ENCODE measurements around the gene ADAMTS19.

Gene ADAMTS19

DNA sequence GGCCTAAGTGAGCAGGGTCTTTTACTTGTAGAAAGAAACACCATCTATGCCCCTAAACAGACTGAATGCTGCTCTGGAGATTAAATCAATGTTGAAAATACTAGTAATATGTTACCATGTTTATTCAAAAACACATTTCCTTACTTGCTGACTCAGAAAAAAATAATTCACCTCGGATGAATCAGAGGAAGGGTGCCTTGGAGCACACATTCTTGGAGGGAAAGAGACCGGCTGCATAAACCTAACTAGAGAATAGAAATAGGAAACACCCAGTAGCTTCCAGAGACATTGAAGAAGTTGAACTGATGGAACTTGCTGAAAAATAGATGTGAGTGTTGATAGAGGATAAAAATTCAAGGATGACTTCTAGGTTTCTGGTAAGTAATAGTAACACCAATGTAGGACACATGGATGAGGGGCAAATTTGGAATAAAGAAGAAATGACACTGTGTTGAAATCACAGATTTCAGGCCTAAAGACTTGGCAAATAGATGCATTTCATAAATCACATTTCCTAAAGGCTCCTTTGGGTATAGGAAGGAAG is 210.9 kb downstream of the ADAMTS19 start:
- TF ChIP-seq, protein P1, sequence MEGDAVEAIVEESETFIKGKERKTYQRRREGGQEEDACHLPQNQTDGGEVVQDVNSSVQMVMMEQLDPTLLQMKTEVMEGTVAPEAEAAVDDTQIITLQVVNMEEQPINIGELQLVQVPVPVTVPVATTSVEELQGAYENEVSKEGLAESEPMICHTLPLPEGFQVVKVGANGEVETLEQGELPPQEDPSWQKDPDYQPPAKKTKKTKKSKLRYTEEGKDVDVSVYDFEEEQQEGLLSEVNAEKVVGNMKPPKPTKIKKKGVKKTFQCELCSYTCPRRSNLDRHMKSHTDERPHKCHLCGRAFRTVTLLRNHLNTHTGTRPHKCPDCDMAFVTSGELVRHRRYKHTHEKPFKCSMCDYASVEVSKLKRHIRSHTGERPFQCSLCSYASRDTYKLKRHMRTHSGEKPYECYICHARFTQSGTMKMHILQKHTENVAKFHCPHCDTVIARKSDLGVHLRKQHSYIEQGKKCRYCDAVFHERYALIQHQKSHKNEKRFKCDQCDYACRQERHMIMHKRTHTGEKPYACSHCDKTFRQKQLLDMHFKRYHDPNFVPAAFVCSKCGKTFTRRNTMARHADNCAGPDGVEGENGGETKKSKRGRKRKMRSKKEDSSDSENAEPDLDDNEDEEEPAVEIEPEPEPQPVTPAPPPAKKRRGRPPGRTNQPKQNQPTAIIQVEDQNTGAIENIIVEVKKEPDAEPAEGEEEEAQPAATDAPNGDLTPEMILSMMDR (IDR thresholded peaks at IDR 0.05; ENCODE audit: control extremely low read depth, extremely low read depth, low read depth, missing control alignments), result no peak
- no peak for DNase-seq (ENCODE audit: extremely low spot score)
- ChIA-PET POLR2A (no interaction called here), CTCF (no interaction called here)

GRCh38 chr5:129672006-129672405 is 211.9 kb downstream of the ADAMTS19 start:
- CTCF ChIA-PET, result no interaction called here
- no peak for DNase-seq (ENCODE audit: extremely low spot score)
- POLR2A ChIA-PET, result no interaction called here
- TF ChIP-seq, protein P1 (IDR thresholded peaks at IDR 0.05; ENCODE audit: control extremely low read depth, extremely low read depth, low read depth, missing control alignments), result no peak

GRCh38 chr5:129679671-129680070 is 219.6 kb downstream of the ADAMTS19 start:
- POLR2A ChIA-PET, result no interaction called here
- CTCF ChIA-PET, result no interaction called here
- TF ChIP-seq, protein P1 (IDR thresholded peaks at IDR 0.05; ENCODE audit: control extremely low read depth, extremely low read depth, low read depth, missing control alignments), result no peak
- DNase-seq (ENCODE audit: extremely low spot score), result no peak

GRCh38 chr5:129687941-129688340 is 227.8 kb downstream of the ADAMTS19 start:
- DNase-seq (ENCODE audit: extremely low spot score), result no peak
- TF ChIP-seq, protein P1 (IDR thresholded peaks at IDR 0.05; ENCODE audit: control extremely low read depth, extremely low read depth, low read depth, missing control alignments), result no peak
- CTCF ChIA-PET, result no interaction called here
- POLR2A ChIA-PET, result no interaction called here

DNA sequence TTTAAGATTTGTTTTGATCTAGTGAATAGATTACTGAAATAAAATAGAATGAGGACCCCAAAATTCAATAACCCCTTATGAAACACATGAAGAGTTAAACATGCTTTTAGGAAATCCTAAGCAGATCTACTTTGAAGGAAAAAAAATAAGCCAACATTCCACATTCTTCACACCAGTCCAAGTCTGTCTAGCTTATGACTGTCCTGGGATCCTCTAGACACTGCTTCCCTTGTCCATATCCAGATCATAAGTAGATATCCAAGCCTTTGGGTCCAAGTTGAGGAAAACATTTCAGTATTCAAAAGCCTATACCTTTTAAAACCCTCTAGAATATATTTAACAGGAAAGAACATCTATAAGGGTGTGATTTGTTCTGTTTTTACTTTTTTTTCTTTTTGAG is 228.9 kb downstream of the ADAMTS19 start:
- CTCF ChIA-PET, result no interaction called here
- DNase-seq (ENCODE audit: extremely low spot score), result no peak
- POLR2A ChIA-PET, result no interaction called here
- TF ChIP-seq, protein P1 (IDR thresholded peaks at IDR 0.05; ENCODE audit: control extremely low read depth, extremely low read depth, low read depth, missing control alignments), result no peak

DNA sequence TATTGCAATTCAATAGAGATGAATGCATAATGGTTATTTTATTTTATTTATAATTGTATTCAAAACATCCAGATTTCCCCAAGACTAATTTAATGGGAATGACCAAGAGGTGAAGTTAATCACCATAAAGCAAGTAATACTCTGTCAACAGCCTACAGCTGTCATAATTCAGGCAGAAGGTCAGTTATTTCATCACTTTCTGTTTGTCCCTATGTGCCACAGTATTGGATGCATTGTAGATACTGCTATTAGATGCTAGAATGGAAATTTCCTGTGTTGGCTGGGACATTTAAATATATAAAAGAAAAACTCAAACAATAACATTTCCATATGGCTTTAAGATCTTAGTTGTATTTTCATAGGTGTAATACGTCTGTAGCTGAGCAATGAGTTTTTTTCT is 231.1 kb downstream of the ADAMTS19 start:
- ChIA-PET CTCF (no interaction called here), POLR2A (no interaction called here)
- DNase-seq (ENCODE audit: extremely low spot score), result no peak
- TF ChIP-seq, protein P1 (IDR thresholded peaks at IDR 0.05; ENCODE audit: control extremely low read depth, extremely low read depth, low read depth, missing control alignments), result no peak

DNA sequence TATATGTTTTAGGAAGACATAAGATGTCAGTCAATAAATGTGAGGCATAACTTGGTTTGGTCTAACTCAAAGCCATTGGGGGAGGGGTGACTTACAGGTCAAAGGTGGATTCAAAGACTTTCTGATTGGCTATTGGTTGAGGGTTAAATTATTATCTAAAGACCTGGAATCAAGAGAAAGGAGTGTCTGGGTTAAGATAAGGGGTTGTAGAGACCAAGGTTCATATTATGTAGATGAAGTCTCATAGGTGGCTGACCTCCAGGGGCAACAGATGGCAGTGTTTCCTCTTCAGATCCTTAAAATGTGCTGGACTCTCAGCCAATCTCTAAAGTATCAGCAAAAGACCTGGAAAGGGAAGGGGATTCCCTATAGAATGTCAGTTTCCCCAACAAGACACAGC is 236.5 kb downstream of the ADAMTS19 start:
- POLR2A ChIA-PET, result no interaction called here
- CTCF ChIA-PET, result no interaction called here

More for the DNA sequence above, 236.5 kb downstream of the ADAMTS19 start:
- no peak for DNase-seq (ENCODE audit: extremely low spot score)
- TF ChIP-seq, protein P1 (IDR thresholded peaks at IDR 0.05; ENCODE audit: control extremely low read depth, extremely low read depth, low read depth, missing control alignments), result no peak

All from GM10248 (cell line).